Neural cell (in vitro differentiated cells): ENCODE results near the gene ARHGEF4. TPM values are rescaled to one million over a fixed set of nuclear protein-coding genes. Genes with fewer than 3 reads are reported as not detected.

Source experiments
- H2AFZ ChIP-seq: fragments of 200-600, 300-800 bp; sonication (generic), shearing (Covaris generic); 2 replicates; pipeline ENCODE4 v1.6.0; 2014; ENCODE audit warnings: low read depth, mild to moderate bottlenecking, antibody characterized with exemption, low read length, moderate library complexity
- H3F3A ChIP-seq: fragments of 200-600 bp; shearing (Covaris generic); 2 replicates; pipeline ENCODE4 v1.6.1; 2016; ENCODE audit warnings: mild to moderate bottlenecking, moderate library complexity, mixed read lengths, antibody characterized with exemption, low read length; ENCODE audit not compliant: insufficient read depth, poor library complexity, severe bottlenecking
- H3K27ac ChIP-seq: fragments of 200-600, 300-800 bp; sonication (generic), shearing (Covaris generic); 2 replicates; pipeline ENCODE4 v1.5.1; 2014; ENCODE audit warnings: mild to moderate bottlenecking, low read length, moderate library complexity
- H3K27me3 ChIP-seq: fragments of 300-800, 200-600 bp; sonication (generic), shearing (Covaris generic); 2 replicates; pipeline ENCODE4 v1.6.0; 2014; ENCODE audit warnings: mild to moderate bottlenecking, low read depth, low read length, moderate library complexity; ENCODE audit not compliant: insufficient read depth
- H3K36me3 ChIP-seq: fragments of 300-800, 200-600 bp; sonication (generic), shearing (Covaris generic); 2 replicates; pipeline ENCODE4 v1.5.1; 2014; ENCODE audit warnings: mild to moderate bottlenecking, antibody characterized with exemption, low read length, moderate library complexity; ENCODE audit not compliant: insufficient read depth
- H3K4me2 ChIP-seq: fragments of 300-800, 200-600 bp; sonication (generic), shearing (Covaris generic); 2 replicates; pipeline ENCODE4 v1.6.0; 2014; ENCODE audit warnings: mild to moderate bottlenecking, low read length
- H3K4me3 ChIP-seq: fragments of 300-800, 200-600 bp; sonication (generic), shearing (Covaris generic); 2 replicates; pipeline ENCODE4 v1.5.1; 2014; ENCODE audit warnings: mild to moderate bottlenecking, low read length, moderate library complexity
- H3K79me2 ChIP-seq: fragments of 200-600 bp; shearing (Covaris generic); replicated peaks from 2 replicates; pipeline ENCODE4 v1.6.0; 2014; ENCODE audit warnings: mild to moderate bottlenecking, low read length, moderate library complexity; ENCODE audit not compliant: insufficient read depth
- H3K9ac ChIP-seq: fragments of 300-800, 200-600 bp; sonication (generic), shearing (Covaris generic); 2 replicates; pipeline ENCODE4 v1.6.1; 2016; ENCODE audit warnings: mild to moderate bottlenecking, low read length, mixed read lengths
- H3K9me2 ChIP-seq: fragments of 200-600 bp; shearing (Covaris generic); 2 replicates; pipeline ENCODE4 v1.6.1; 2016; ENCODE audit warnings: mild to moderate bottlenecking, low read length, mixed read lengths; ENCODE audit not compliant: insufficient read depth
- H3K9me3 ChIP-seq: fragments of 200-600, 300-800 bp; sonication (generic), shearing (Covaris generic); 2 replicates; pipeline ENCODE4 v1.6.1; 2016; ENCODE audit warnings: mild to moderate bottlenecking, mixed run types, low read length, moderate library complexity, mixed read lengths
- H4K20me1 ChIP-seq: fragments of 200-600 bp; shearing (Covaris generic); 2 replicates; pipeline ENCODE4 v1.6.1; 2016; ENCODE audit warnings: mild to moderate bottlenecking, mixed run types; ENCODE audit not compliant: insufficient read depth
- EP300 ChIP-seq: fragments of 450-650 bp; conservative IDR thresholded peaks from 2 replicates; pipeline ENCODE4 v1.6.1; 2014; ENCODE audit warnings: antibody characterized with exemption, mild to moderate bottlenecking, moderate library complexity; ENCODE audit not compliant: poor library complexity, severe bottlenecking
- EZH2 ChIP-seq: fragments of 200-600, 300-800 bp; shearing (Covaris generic), sonication (generic); IDR thresholded peaks from 2 replicates; pipeline ENCODE4 v1.6.1; 2014; ENCODE audit warnings: antibody characterized with exemption, low read length, borderline replicate concordance, mild to moderate bottlenecking; ENCODE audit not compliant: insufficient read depth, poor library complexity, severe bottlenecking
- MXI1 ChIP-seq: fragments of 450-650 bp; conservative IDR thresholded peaks from 2 replicates; pipeline ENCODE4 v1.6.1; 2014; ENCODE audit warnings: antibody characterized with exemption, mild to moderate bottlenecking; ENCODE audit not compliant: poor library complexity, severe bottlenecking
- POLR2AphosphoS5 ChIP-seq: IDR thresholded peaks from 2 replicates; pipeline ENCODE4 v1.6.1; 2012
- RAD21 ChIP-seq: fragments of 450-650 bp; conservative IDR thresholded peaks from 2 replicates; pipeline ENCODE4 v1.6.1; 2014; ENCODE audit warnings: antibody characterized with exemption, mild to moderate bottlenecking, moderate library complexity
- SMC3 ChIP-seq: fragments of 450-650 bp; conservative IDR thresholded peaks from 2 replicates; pipeline ENCODE4 v1.6.1; 2014; ENCODE audit warnings: antibody characterized with exemption, mild to moderate bottlenecking, moderate library complexity; ENCODE audit not compliant: poor library complexity
- TAF1 ChIP-seq: IDR thresholded peaks from 2 replicates; pipeline ENCODE4 v1.6.1; 2012; ENCODE audit warnings: low read depth
- polyA plus RNA-seq: library from polyadenylated mRNA; depleted of rRNA; stranded (reverse); fragments of >200 nt; gene quantifications from 2 replicates; pipeline ENCODE4 v1.2.3, GENCODE V29; 2014
- TF ChIP-seq, protein P1 (sequence below): fragments of 450-650 bp; IDR thresholded peaks from 2 replicates; pipeline ENCODE4 v1.5.1; 2014; ENCODE audit warnings: antibody characterized with exemption, mild to moderate bottlenecking, moderate library complexity; ENCODE audit not compliant: poor library complexity, severe bottlenecking
- TF ChIP-seq, protein P2 (sequence below): IDR thresholded peaks from 2 replicates; pipeline ENCODE4 v1.6.1; 2012; ENCODE audit warnings: borderline replicate concordance

Gene ARHGEF4
- polyA plus RNA-seq, 1 donor from 2014 or later: 45.9 TPM

DNA sequence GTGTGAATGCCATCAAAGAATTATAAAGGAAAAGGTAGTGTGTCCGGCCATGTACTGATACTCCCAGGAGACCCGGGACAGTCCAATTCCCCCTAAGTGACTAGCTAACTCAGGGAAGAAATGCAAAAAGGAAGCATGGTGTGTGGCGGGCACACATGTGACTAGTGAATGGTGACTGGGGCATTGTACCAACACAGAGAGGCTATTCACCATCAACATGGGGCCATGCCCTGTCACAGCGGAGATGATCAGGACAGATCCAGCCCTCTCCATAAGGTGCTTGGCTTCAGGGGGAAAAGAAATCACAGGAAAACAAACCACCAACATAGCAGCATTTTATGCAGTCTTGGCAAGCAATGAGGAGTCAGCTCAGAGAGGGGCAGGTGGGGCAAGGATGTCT is 222.2 kb downstream of the ARHGEF4 start:
- Histone ChIP-seq H3K9me3 (no peaks in the 10 kb centered on the region), H3K9me2 (no peaks in the 10 kb centered on the region), H2AFZ (no peak overlapping the region), H3K27ac (no peak overlapping the region), H3K79me2 (peaks cover 47% of the 10 kb centered on the region), H3F3A (no peaks in the 10 kb centered on the region), H3K36me3 (peaks cover 6% of the 10 kb centered on the region), H3K9ac (no peak overlapping the region), H4K20me1 (no peaks in the 10 kb centered on the region), H3K4me2 (no peak overlapping the region), H3K27me3 (no peaks in the 10 kb centered on the region), H3K4me3 (no peak overlapping the region)
- TF ChIP-seq TAF1 (no peak), EZH2 (no peak), RAD21 (no peak)

DNA sequence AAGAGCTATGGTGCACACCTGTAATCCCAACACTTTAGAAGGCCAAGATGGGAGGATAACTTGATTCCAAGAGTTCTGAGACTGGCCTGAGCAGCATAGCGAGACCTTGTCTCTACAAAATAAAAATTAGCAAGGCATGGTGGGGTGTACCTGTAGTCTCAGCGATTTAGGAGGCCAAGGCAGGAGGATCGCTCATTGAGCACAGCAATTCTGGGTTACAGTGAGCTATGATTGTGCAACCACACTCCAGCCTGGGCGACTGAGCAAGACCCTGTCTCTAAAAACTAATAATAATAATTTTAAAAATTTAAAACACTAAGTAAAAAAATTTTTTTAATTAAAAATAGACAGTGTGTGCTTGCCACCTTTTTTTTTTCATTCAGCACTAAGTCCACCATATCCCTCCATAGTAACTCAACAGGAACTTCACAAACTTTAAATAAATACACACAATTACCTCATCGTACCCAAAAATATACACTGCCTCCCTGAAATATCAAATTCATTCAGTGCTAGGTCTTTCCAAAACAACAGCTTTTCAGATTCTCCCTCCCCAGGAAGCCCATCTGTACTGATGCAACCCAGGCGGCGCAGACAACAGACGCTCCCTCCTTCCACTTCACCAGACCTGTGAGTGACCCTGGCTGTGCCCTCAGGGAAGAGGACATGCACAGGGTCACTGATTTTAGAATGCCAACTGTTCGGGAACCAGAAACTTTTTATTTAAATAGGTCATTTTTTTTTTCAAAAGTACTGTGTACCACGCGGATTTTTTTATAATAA is 227.0 kb downstream of the ARHGEF4 start:
- peaks cover 52% of the 10 kb centered on the region for H3K79me2 ChIP-seq
- no peaks in the 10 kb centered on the region for H3K9me2 ChIP-seq
- TF ChIP-seq EZH2: no peak
- TF ChIP-seq POLR2AphosphoS5: no peak
- TF ChIP-seq TAF1: no peak
- no peak for TF ChIP-seq EP300
- TF ChIP-seq SMC3: no peak
- TF ChIP-seq MXI1: no peak
- TF ChIP-seq, protein P1, sequence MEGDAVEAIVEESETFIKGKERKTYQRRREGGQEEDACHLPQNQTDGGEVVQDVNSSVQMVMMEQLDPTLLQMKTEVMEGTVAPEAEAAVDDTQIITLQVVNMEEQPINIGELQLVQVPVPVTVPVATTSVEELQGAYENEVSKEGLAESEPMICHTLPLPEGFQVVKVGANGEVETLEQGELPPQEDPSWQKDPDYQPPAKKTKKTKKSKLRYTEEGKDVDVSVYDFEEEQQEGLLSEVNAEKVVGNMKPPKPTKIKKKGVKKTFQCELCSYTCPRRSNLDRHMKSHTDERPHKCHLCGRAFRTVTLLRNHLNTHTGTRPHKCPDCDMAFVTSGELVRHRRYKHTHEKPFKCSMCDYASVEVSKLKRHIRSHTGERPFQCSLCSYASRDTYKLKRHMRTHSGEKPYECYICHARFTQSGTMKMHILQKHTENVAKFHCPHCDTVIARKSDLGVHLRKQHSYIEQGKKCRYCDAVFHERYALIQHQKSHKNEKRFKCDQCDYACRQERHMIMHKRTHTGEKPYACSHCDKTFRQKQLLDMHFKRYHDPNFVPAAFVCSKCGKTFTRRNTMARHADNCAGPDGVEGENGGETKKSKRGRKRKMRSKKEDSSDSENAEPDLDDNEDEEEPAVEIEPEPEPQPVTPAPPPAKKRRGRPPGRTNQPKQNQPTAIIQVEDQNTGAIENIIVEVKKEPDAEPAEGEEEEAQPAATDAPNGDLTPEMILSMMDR: no peak
- TF ChIP-seq RAD21: no peak
- TF ChIP-seq, protein P2, sequence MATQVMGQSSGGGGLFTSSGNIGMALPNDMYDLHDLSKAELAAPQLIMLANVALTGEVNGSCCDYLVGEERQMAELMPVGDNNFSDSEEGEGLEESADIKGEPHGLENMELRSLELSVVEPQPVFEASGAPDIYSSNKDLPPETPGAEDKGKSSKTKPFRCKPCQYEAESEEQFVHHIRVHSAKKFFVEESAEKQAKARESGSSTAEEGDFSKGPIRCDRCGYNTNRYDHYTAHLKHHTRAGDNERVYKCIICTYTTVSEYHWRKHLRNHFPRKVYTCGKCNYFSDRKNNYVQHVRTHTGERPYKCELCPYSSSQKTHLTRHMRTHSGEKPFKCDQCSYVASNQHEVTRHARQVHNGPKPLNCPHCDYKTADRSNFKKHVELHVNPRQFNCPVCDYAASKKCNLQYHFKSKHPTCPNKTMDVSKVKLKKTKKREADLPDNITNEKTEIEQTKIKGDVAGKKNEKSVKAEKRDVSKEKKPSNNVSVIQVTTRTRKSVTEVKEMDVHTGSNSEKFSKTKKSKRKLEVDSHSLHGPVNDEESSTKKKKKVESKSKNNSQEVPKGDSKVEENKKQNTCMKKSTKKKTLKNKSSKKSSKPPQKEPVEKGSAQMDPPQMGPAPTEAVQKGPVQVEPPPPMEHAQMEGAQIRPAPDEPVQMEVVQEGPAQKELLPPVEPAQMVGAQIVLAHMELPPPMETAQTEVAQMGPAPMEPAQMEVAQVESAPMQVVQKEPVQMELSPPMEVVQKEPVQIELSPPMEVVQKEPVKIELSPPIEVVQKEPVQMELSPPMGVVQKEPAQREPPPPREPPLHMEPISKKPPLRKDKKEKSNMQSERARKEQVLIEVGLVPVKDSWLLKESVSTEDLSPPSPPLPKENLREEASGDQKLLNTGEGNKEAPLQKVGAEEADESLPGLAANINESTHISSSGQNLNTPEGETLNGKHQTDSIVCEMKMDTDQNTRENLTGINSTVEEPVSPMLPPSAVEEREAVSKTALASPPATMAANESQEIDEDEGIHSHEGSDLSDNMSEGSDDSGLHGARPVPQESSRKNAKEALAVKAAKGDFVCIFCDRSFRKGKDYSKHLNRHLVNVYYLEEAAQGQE: no peak
- H3K36me3 ChIP-seq: no peaks in the 10 kb centered on the region
- H4K20me1 ChIP-seq: no peaks in the 10 kb centered on the region
- no peak overlapping the region for H2AFZ ChIP-seq
- no peak overlapping the region for H3K4me3 ChIP-seq
- no peaks in the 10 kb centered on the region for H3K9me3 ChIP-seq
- no peaks in the 10 kb centered on the region for H3K27me3 ChIP-seq
- no peak overlapping the region for H3K9ac ChIP-seq
- no peak overlapping the region for H3K4me2 ChIP-seq
- H3K27ac ChIP-seq: no peak overlapping the region
- H3F3A ChIP-seq: no peaks in the 10 kb centered on the region
